ENCODE results near the gene GAMT. TPM values are rescaled to one million over a fixed set of nuclear protein-coding genes. Genes with fewer than 3 reads are reported as not detected.

Gene GAMT
- total and polyA plus RNA-seq, 2 of the 13 experiments (the other 11 are each of a cell fraction or from before 2014, with no cell fraction given), result 115 to 124 TPM

DNA sequence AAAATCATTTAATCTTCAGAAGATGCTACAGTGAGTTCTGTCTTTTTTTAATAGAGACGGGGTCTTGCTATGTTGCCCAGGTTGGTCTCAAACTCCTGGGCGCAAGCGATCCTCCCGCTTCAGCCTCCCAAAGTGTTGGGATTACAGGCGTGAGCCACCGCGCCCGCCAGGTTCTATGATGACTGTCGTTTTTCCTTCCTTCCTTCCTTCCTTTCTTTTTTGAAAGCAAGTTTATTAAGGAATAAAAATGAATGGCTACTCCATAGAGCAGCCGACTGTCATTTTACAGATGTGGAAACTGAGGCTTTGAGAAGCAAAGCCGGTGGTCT lies 511 bp upstream of the GAMT start (continued):
- TF ChIP-seq, protein P1, sequence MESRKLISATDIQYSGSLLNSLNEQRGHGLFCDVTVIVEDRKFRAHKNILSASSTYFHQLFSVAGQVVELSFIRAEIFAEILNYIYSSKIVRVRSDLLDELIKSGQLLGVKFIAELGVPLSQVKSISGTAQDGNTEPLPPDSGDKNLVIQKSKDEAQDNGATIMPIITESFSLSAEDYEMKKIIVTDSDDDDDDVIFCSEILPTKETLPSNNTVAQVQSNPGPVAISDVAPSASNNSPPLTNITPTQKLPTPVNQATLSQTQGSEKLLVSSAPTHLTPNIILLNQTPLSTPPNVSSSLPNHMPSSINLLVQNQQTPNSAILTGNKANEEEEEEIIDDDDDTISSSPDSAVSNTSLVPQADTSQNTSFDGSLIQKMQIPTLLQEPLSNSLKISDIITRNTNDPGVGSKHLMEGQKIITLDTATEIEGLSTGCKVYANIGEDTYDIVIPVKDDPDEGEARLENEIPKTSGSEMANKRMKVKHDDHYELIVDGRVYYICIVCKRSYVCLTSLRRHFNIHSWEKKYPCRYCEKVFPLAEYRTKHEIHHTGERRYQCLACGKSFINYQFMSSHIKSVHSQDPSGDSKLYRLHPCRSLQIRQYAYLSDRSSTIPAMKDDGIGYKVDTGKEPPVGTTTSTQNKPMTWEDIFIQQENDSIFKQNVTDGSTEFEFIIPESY (CRISPR knock-in tag; IDR thresholded peaks at IDR 0.05), result peak; percentile 86
- TF ChIP-seq AGO2 (optimal IDR thresholded peaks at IDR 0.05; ENCODE audit: low read depth, low read length) (no peak), EHMT2 (IDR thresholded peaks at IDR 0.05; ENCODE audit: borderline replicate concordance, low read depth, low read length) (no peak), ZNF121 (CRISPR knock-in tag; IDR thresholded peaks at IDR 0.05) (peak; percentile 97), FOXO1 (CRISPR knock-in tag; IDR thresholded peaks at IDR 0.05) (no peak), RFXAP (CRISPR knock-in tag; IDR thresholded peaks at IDR 0.05; ENCODE audit: borderline replicate concordance) (no peak), ZNF510 (CRISPR knock-in tag; IDR thresholded peaks at IDR 0.05; ENCODE audit: low read depth) (no peak), ZNF274 (CRISPR knock-in tag; IDR thresholded peaks at IDR 0.05) (no peak), TARDBP (CRISPR knock-in tag; IDR thresholded peaks at IDR 0.05) (no peak), TBX2 (CRISPR knock-in tag; IDR thresholded peaks at IDR 0.05; ENCODE audit: borderline replicate concordance) (no peak), ZNF629 (CRISPR knock-in tag; conservative IDR thresholded peaks at IDR 0.05) (peak; percentile 84)
- TF ChIP-seq, protein P2, sequence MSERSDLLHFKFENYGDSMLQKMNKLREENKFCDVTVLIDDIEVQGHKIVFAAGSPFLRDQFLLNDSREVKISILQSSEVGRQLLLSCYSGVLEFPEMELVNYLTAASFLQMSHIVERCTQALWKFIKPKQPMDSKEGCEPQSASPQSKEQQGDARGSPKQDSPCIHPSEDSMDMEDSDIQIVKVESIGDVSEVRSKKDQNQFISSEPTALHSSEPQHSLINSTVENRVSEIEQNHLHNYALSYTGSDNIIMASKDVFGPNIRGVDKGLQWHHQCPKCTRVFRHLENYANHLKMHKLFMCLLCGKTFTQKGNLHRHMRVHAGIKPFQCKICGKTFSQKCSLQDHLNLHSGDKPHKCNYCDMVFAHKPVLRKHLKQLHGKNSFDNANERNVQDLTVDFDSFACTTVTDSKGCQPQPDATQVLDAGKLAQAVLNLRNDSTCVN (CRISPR knock-in tag; IDR thresholded peaks at IDR 0.05; ENCODE audit: borderline replicate concordance), result no peak

Measured in HepG2 (cell line).